HEK293 (cell line): Measurements from ENCODE around the gene PKN1.

Source experiments
- CTCF ChIP-seq: fragments of 450-650 bp; formaldehyde crosslinking; IDR thresholded peaks from 2 replicates; pipeline ENCODE4 v1.5.1; 2016; ENCODE audit warnings: missing biosample characterization, missing genetic modification characterization
- GFI1B ChIP-seq: fragments of 450-650 bp; formaldehyde crosslinking; IDR thresholded peaks from 2 replicates; pipeline ENCODE4 v1.5.1; 2016; ENCODE audit warnings: missing biosample characterization, missing genetic modification characterization
- PBX3 ChIP-seq: sonication (generic); formaldehyde crosslinking; IDR thresholded peaks from 2 replicates; pipeline ENCODE4 v1.8.1; 2022; ENCODE audit warnings: mild to moderate bottlenecking, moderate library complexity, missing genetic modification reagents
- TSHZ1 ChIP-seq: fragments of 450-650 bp; formaldehyde crosslinking; IDR thresholded peaks from 2 replicates; pipeline ENCODE4 v1.5.1; 2016; ENCODE audit warnings: missing biosample characterization, missing genetic modification characterization, borderline replicate concordance
- ZBTB1 ChIP-seq: fragments of 450-650 bp; formaldehyde crosslinking; IDR thresholded peaks from 2 replicates; pipeline ENCODE4 v1.5.1; 2016; ENCODE audit warnings: missing biosample characterization, missing genetic modification characterization
- ZFP3 ChIP-seq: fragments of 450-650 bp; formaldehyde crosslinking; IDR thresholded peaks from 2 replicates; pipeline ENCODE4 v1.5.1; 2016; ENCODE audit warnings: low read depth, missing biosample characterization, missing genetic modification characterization
- ZIC2 ChIP-seq: fragments of 450-650 bp; formaldehyde crosslinking; IDR thresholded peaks from 2 replicates; pipeline ENCODE4 v1.5.1; 2016; ENCODE audit warnings: missing biosample characterization, missing genetic modification characterization
- ZNF223 ChIP-seq: fragments of 450-650 bp; formaldehyde crosslinking; IDR thresholded peaks from 2 replicates; pipeline ENCODE4 v1.5.1; 2016; ENCODE audit warnings: missing biosample characterization, missing genetic modification characterization
- ZNF274 ChIP-seq, 2 experiments: fragments of 200-500 bp in 1 of 2; fragments of 450-650 bp in 1 of 2; sonication (Bioruptor generic) in 1 of 2; formaldehyde crosslinking in 1 of 2; IDR thresholded peaks; 2 replicates each; pipeline versions ENCODE4 v1.5.1 to v1.6.1; 2014 to 2016; ENCODE audit warnings: borderline replicate concordance in 1 of 2, inconsistent platforms in 1 of 2, low read length in 1 of 2, missing biosample characterization in 1 of 2, missing genetic modification characterization in 1 of 2
- ZNF768 ChIP-seq: fragments of 450-650 bp; formaldehyde crosslinking; IDR thresholded peaks from 2 replicates; pipeline ENCODE4 v1.5.1; 2018; ENCODE audit warnings: missing biosample characterization, mild to moderate bottlenecking, missing genetic modification characterization

GRCh38 chr19:14409146-14410023 is 23.7 kb upstream of the PKN1 start:
- TF ChIP-seq CTCF (tag by site-specific recombination) (no peak), ZFP3 (no peak), PBX3 (CRISPR knock-in tag) (no peak), TSHZ1 (tag by site-specific recombination) (no peak), GFI1B (no peak), ZNF274 (IDR thresholded peaks at IDR 0.05; ENCODE audit: low read length) (no peak), ZNF274 (tag by site-specific recombination; IDR thresholded peaks at IDR 0.05; ENCODE audit: borderline replicate concordance) (no peak), ZBTB1 (no peak), ZNF768 (tag by site-specific recombination) (no peak), ZIC2 (no peak), ZNF223 (tag by site-specific recombination) (no peak)
